Epithelial cell of proximal tubule (primary cell): ENCODE measurements around the gene ZFYVE28. TPM values are rescaled to one million over a fixed set of nuclear protein-coding genes. Genes with fewer than 3 reads are reported as not detected.

ENCODE experiments used
- DNase-seq: peaks from one replicate; pipeline ENCODE4 v3.0.0-alpha.2; 2011; ENCODE audit warnings: low read depth
- H3K4me3 ChIP-seq: 2 replicates; pipeline ENCODE4 v1.5.1; 2011; ENCODE audit warnings: low read depth, mild to moderate bottlenecking, low read length
- CTCF ChIP-seq: conservative IDR thresholded peaks from 2 replicates; pipeline ENCODE4 v1.5.1; 2012; ENCODE audit warnings: low read depth, mild to moderate bottlenecking, low read length
- total RNA-seq: library from RNA; depleted of rRNA; stranded (reverse); fragments of >200 nt; gene quantifications from 2 replicates; pipeline ENCODE4 v1.2.3, GENCODE V29; 2015

The ZFYVE28 gene
- total RNA-seq, 1 donor from 2014 or later = 0.58 TPM

GRCh38 chr4:2438822-2439718 lies 20.6 kb upstream of the ZFYVE28 start:
- no peak for DNase-seq
- no peak overlapping the region for H3K4me3 ChIP-seq
- TF ChIP-seq CTCF = no peak

- DNase-seq = no peak
- no peak overlapping the region for H3K4me3 ChIP-seq
- TF ChIP-seq CTCF = no peak
These were observed 19.2 kb upstream of the ZFYVE28 start for GRCh38 chr4:2437475-2438215.

GRCh38 chr4:2436761-2437474 lies 18.5 kb upstream of the ZFYVE28 start:
- no peak for TF ChIP-seq CTCF
- H3K4me3 ChIP-seq = no peak overlapping the region
- DNase-seq = no peak

- DNase-seq = no peak
- peak; percentile 35 for TF ChIP-seq CTCF
- H3K4me3 ChIP-seq = no peak overlapping the region
These were observed 17.9 kb upstream of the ZFYVE28 start for GRCh38 chr4:2436301-2436700.

GRCh38 chr4:2434420-2434819 lies 16.0 kb upstream of the ZFYVE28 start:
- no peak for TF ChIP-seq CTCF
- H3K4me3 ChIP-seq = no peak overlapping the region
- DNase-seq = no peak

- no peak overlapping the region for H3K4me3 ChIP-seq
- no peak for TF ChIP-seq CTCF
- no peak for DNase-seq
These were observed 15.3 kb upstream of the ZFYVE28 start for GRCh38 chr4:2433609-2434350.
